ENCODE measurements around the gene TNP1. TPM values are rescaled to one million over a fixed set of nuclear protein-coding genes. Genes with fewer than 3 reads are reported as not detected.

TNP1 gene
- total RNA-seq, 1 experiment from 2014 or later, result not detected

DNA sequence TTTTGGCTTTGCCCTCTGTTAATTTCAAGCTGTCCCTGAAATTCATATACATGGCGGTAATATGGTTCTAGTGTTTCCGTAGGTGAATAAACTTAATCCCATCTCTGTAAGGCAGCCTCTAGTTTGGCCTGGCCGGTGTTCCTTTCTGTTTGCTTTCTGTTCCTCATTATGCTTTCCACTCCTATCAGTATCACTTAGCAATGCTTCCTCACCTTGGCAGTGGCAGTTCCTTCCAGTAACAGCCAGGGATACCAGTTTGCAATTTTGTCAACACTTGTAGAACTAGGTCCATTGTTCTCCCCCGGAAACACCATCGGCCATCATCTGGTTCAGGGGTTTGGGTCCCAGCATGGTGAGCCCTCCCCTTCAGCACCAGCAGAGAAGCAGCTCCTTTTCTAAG, 18.2 kb upstream of the TNP1 start:
- Mint-ChIP-seq H3K36me3 (ENCODE audit: insufficient read depth in 1 of 3, low read depth in 3 of 3) (no peaks in the 10 kb centered on the region), H3K27ac (no peak overlapping the region), H3K27me3 (ENCODE audit: low read depth) (peaks cover 6% of the 10 kb centered on the region), H3K4me3 (no peak overlapping the region), H3K4me1 (no peaks in the 10 kb centered on the region), H3K9me3 (no peaks in the 10 kb centered on the region)
- H2BK5ac ChIP-seq (ENCODE audit: insufficient read length, low read length), result no peak overlapping the region
- H3K23me2 ChIP-seq (ENCODE audit: insufficient read length, low read depth, low read length, poor library complexity, severe bottlenecking), result no peaks in the 10 kb centered on the region
- no peak overlapping the region for H2BK12ac ChIP-seq (ENCODE audit: insufficient read length, low read depth, low read length)
- H2BK20ac ChIP-seq (ENCODE audit: low read depth, low read length, poor library complexity, severe bottlenecking), result no peak overlapping the region
- no peak overlapping the region for H4K5ac ChIP-seq (ENCODE audit: insufficient read length, low read depth, low read length)
- no peaks in the 10 kb centered on the region for H4K20me1 ChIP-seq (ENCODE audit: control insufficient read depth, insufficient read depth, insufficient read length)
- no peaks in the 10 kb centered on the region for H3K79me1 ChIP-seq (ENCODE audit: insufficient read depth, low read depth, low read length, poor library complexity, severe bottlenecking)
- no peak overlapping the region for H2AK5ac ChIP-seq (ENCODE audit: insufficient read length, low read length)
- no peak overlapping the region for H3T11ph ChIP-seq (ENCODE audit: low read length)
- no peak overlapping the region for H2AFZ ChIP-seq (ENCODE audit: low read length)
- no peak for DNase-seq
- H3K4me1 ChIP-seq (ENCODE audit: insufficient read depth, low read length), result no peaks in the 10 kb centered on the region
- H3K27ac ChIP-seq (ENCODE audit: insufficient read length, low read depth, low read length), result no peak overlapping the region
- no peaks in the 10 kb centered on the region for H3K79me2 ChIP-seq (ENCODE audit: insufficient read depth, low read length)
- no peak overlapping the region for H3K14ac ChIP-seq (ENCODE audit: insufficient read depth, low read length)
- no peaks in the 10 kb centered on the region for H3K27me3 ChIP-seq (ENCODE audit: insufficient read depth, low read length)
- no peak overlapping the region for H2BK15ac ChIP-seq (ENCODE audit: low read depth, low read length)
- no peak overlapping the region for H3K56ac ChIP-seq (ENCODE audit: insufficient read length, low read depth, low read length)
- H3K9ac ChIP-seq (ENCODE audit: extremely low read depth, insufficient read length, low read length), result no peak overlapping the region
- H2BK120ac ChIP-seq (ENCODE audit: low read depth, low read length, poor library complexity, severe bottlenecking), result no peak overlapping the region
- no peak overlapping the region for H3K4ac ChIP-seq (ENCODE audit: low read depth, low read length)
- TF ChIP-seq, protein P1, sequence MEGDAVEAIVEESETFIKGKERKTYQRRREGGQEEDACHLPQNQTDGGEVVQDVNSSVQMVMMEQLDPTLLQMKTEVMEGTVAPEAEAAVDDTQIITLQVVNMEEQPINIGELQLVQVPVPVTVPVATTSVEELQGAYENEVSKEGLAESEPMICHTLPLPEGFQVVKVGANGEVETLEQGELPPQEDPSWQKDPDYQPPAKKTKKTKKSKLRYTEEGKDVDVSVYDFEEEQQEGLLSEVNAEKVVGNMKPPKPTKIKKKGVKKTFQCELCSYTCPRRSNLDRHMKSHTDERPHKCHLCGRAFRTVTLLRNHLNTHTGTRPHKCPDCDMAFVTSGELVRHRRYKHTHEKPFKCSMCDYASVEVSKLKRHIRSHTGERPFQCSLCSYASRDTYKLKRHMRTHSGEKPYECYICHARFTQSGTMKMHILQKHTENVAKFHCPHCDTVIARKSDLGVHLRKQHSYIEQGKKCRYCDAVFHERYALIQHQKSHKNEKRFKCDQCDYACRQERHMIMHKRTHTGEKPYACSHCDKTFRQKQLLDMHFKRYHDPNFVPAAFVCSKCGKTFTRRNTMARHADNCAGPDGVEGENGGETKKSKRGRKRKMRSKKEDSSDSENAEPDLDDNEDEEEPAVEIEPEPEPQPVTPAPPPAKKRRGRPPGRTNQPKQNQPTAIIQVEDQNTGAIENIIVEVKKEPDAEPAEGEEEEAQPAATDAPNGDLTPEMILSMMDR (conservative IDR thresholded peaks at IDR 0.05), result no peak
- no CpG with 5 or more reads among the region's 5 CpGs for WGBS (ENCODE audit: extremely low coverage, insufficient read length, low lambda C conversion rate)
- no peak overlapping the region for H4K8ac ChIP-seq (replicated peaks; ENCODE audit: insufficient read length, low read depth, low read length)
- H3K23ac ChIP-seq (ENCODE audit: insufficient read length, low read depth, low read length), result no peak overlapping the region
- H3K18ac ChIP-seq (ENCODE audit: insufficient read length, low read depth, low read length), result no peak overlapping the region
- no peaks in the 10 kb centered on the region for H3K9me3 ChIP-seq (ENCODE audit: control insufficient read depth, low read depth, low read length)
- no peak overlapping the region for H4K91ac ChIP-seq (ENCODE audit: insufficient read length, low read depth, low read length)
- no peak overlapping the region for H3K4me2 ChIP-seq (ENCODE audit: insufficient read depth, insufficient read length, low read length)

Data from H9 (cell line).